ENCODE measurements around the gene TAL1. TPM values are rescaled to one million over a fixed set of nuclear protein-coding genes. Genes with fewer than 3 reads are reported as not detected.

Gene TAL1
- total RNA-seq, 3 donors from 2014 or later = 1.2 to 3.0 (median 2.4) TPM

GRCh38 chr1:47231301-47232186 is 481 bp downstream of the TAL1 start:
- Histone ChIP-seq H3K9me3 (no peaks in the 10 kb centered on the region), H3K36me3 (ENCODE audit: low read depth) (no peaks in the 10 kb centered on the region), H3K4me1 (ENCODE audit: low read depth) (peaks cover 11% of the 10 kb centered on the region), H3K4me3 (no peak overlapping the region)
- no peak for TF ChIP-seq CTCF (IDR thresholded peaks at IDR 0.05)
- ATAC-seq = peak; percentile 40
- intact Hi-C loops (cut with DNase I, micrococcal nuclease) = no loop called here
- peak in 2 of 3 donors; percentile 33 to 46 for DNase-seq

GRCh38 chr1:47230692-47231300 is 1.2 kb downstream of the TAL1 start:
- DNase-seq (peak in 1 of 3 donors; percentile 38), ATAC-seq (peak; percentile 26)
- intact Hi-C loops (cut with DNase I, micrococcal nuclease) = no loop called here
- Histone ChIP-seq H3K4me3 (no peak overlapping the region), H3K36me3 (ENCODE audit: low read depth) (no peaks in the 10 kb centered on the region), H3K4me1 (ENCODE audit: low read depth) (peaks cover 11% of the 10 kb centered on the region), H3K9me3 (no peaks in the 10 kb centered on the region)
- no peak for TF ChIP-seq CTCF (IDR thresholded peaks at IDR 0.05)

GRCh38 chr1:47229886-47230691 is 1.9 kb downstream of the TAL1 start:
- no peak overlapping the region for H3K4me3 ChIP-seq
- no peaks in the 10 kb centered on the region for H3K9me3 ChIP-seq
- no peak for DNase-seq
- intact Hi-C loops (cut with DNase I, micrococcal nuclease) = no loop called here
- peaks cover 11% of the 10 kb centered on the region for H3K4me1 ChIP-seq (ENCODE audit: low read depth)
- ATAC-seq = no peak
- no peak for TF ChIP-seq CTCF (IDR thresholded peaks at IDR 0.05)
- H3K36me3 ChIP-seq (ENCODE audit: low read depth) = no peaks in the 10 kb centered on the region

- DNase-seq (no peak), ATAC-seq (no peak)
- H3K36me3 ChIP-seq (ENCODE audit: low read depth) = no peaks in the 10 kb centered on the region
- TF ChIP-seq CTCF (IDR thresholded peaks at IDR 0.05) = no peak
- intact Hi-C loops (cut with DNase I, micrococcal nuclease) = no loop called here
- no peaks in the 10 kb centered on the region for H3K9me3 ChIP-seq
- H3K4me3 ChIP-seq = no peak overlapping the region
- peaks cover 11% of the 10 kb centered on the region for H3K4me1 ChIP-seq (ENCODE audit: low read depth)
Observed at GRCh38 chr1:47229031-47229885, 2.8 kb downstream of the TAL1 start.

GRCh38 chr1:47228644-47229030 is 3.4 kb downstream of the TAL1 start:
- no peak for DNase-seq
- Histone ChIP-seq H3K9me3 (no peaks in the 10 kb centered on the region), H3K4me3 (no peak overlapping the region), H3K4me1 (ENCODE audit: low read depth) (peaks cover 11% of the 10 kb centered on the region), H3K36me3 (ENCODE audit: low read depth) (no peaks in the 10 kb centered on the region)
- no peak for ATAC-seq
- no peak for TF ChIP-seq CTCF (IDR thresholded peaks at IDR 0.05)
- intact Hi-C loops (cut with DNase I, micrococcal nuclease) = no loop called here

Data from mucosa of descending colon (tissue), 3 donors.